Prostate gland (tissue), 2 donors: ENCODE results near the gene DRAM2. TPM values are rescaled to one million over a fixed set of nuclear protein-coding genes. Genes with fewer than 3 reads are reported as not detected.

Source experiments
- DNase-seq: peaks from one replicate; pipeline ENCODE4 v3.0.0-alpha.2; 2019; ENCODE audit warnings: low spot score
- H3K27ac ChIP-seq, 2 donors: fragments of 200-600 bp; sonication (generic); 2 replicates each; pipeline ENCODE4 v1.5.1; 2017 to 2019
- H3K27me3 ChIP-seq: fragments of 200-600 bp; sonication (generic); replicated peaks from 2 replicates; pipeline ENCODE4 v1.5.1; 2019; ENCODE audit not compliant: insufficient read depth
- H3K36me3 ChIP-seq, 2 donors: fragments of 200-600 bp; sonication (generic); 1 replicate in 1 of 2; 2 replicates in 1 of 2; pipeline versions ENCODE4 v1.5.1 to v1.8.1; 2017 to 2019
- H3K4me1 ChIP-seq: fragments of 200-600 bp; sonication (generic); replicated peaks from 2 replicates; pipeline ENCODE4 v1.5.1; 2019
- H3K4me3 ChIP-seq, 2 donors: fragments of 200-600 bp; sonication (generic); 2 replicates each; pipeline ENCODE4 v1.5.1; 2017 to 2019
- H3K9me3 ChIP-seq: fragments of 200-600 bp; sonication (generic); 2 replicates; pipeline ENCODE4 v1.5.1; 2017
- CTCF ChIP-seq, 4 experiments: fragments of 200-600 bp in 2 of 4; fragments of 450-650 bp in 2 of 4; sonication (generic) in 2 of 4; IDR thresholded peaks; 1 replicate in 3 of 4; 2 replicates in 1 of 4; pipeline ENCODE4 v1.5.1; 2016 to 2019; ENCODE audit warnings: antibody characterized with exemption in 4 of 4, mild to moderate bottlenecking in 2 of 4, moderate library complexity in 2 of 4
- POLR2A ChIP-seq: fragments of 450-650 bp; IDR thresholded peaks from one replicate; pipeline ENCODE4 v1.6.1; 2016; ENCODE audit warnings: antibody characterized with exemption, mild to moderate bottlenecking
- POLR2AphosphoS5 ChIP-seq: sonication (generic); formaldehyde crosslinking; IDR thresholded peaks from one replicate; pipeline ENCODE4 v1.6.1; 2017; ENCODE audit warnings: antibody characterized with exemption
- WGBS: methylation state at CpG from one replicate; pipeline ENCODE4 v1.1.5; 2018; 5-methylcytosine and 5-hydroxymethylcytosine counted together
- intact Hi-C: fragments of 100-400 bp; cut with DNase I; formaldehyde crosslinking; loops from one replicate; pipeline ENCODE4 v1.14.2; 2022
- total RNA-seq, 2 donors: library from RNA; depleted of rRNA; stranded (reverse); fragments of >200 nt; gene quantifications; one replicate each; pipeline ENCODE4 v1.1.0, GENCODE V29; 2016

Gene DRAM2
- total RNA-seq, 2 donors from 2014 or later, result 33.3 to 47.8 TPM

- H3K36me3 ChIP-seq, result peaks cover 0 to 4% of the 10 kb centered on the region in 2 donors
- intact Hi-C loops, result no loop called here
- no peak for TF ChIP-seq CTCF (IDR thresholded peaks at IDR 0.05)
- TF ChIP-seq POLR2AphosphoS5, result no peak
- no peak for TF ChIP-seq POLR2A
These were observed 6.3 kb upstream of the DRAM2 start for GRCh38 chr1:111145963-111146768.

DNA sequence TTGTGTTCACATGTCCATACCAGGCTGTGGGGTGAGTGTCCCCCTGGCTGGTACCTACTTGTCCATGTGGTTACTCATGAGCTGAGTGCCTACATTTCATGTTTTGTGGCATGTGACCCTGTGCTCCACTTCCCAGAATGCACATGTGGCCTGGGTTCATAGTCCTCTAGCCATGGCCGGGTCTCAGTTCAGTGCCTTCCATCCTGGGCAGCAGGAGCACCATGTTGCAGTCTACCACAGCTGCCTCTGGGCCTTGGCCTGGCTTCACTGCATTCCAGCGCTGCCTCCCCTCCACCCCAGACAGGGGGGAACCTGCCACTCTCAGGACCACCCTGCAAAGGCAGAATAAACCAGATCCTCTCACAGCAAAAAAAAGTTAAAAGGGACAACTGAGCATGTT is 5.6 kb upstream of the DRAM2 start:
- Histone ChIP-seq H3K36me3 (peaks cover 0 to 4% of the 10 kb centered on the region in 2 donors), H3K4me3 (no peak overlapping the region), H3K4me1 (peaks cover 3% of the 10 kb centered on the region), H3K9me3 (no peaks in the 10 kb centered on the region), H3K27me3 (no peaks in the 10 kb centered on the region), H3K27ac (no peak overlapping the region)
- WGBS, result 100% methylated on average over 2 of the region's 2 CpGs
- intact Hi-C loops, result no loop called here
- TF ChIP-seq POLR2AphosphoS5, result no peak
- no peak for TF ChIP-seq POLR2A
- TF ChIP-seq CTCF (IDR thresholded peaks at IDR 0.05), result no peak
- DNase-seq, result no peak

More at GRCh38 chr1:111145963-111146768, 6.3 kb upstream of the DRAM2 start:
- Histone ChIP-seq H3K27ac (no peak overlapping the region), H3K4me3 (no peak overlapping the region), H3K9me3 (no peaks in the 10 kb centered on the region), H3K4me1 (no peaks in the 10 kb centered on the region), H3K27me3 (no peaks in the 10 kb centered on the region)
- no peak for DNase-seq

DNA sequence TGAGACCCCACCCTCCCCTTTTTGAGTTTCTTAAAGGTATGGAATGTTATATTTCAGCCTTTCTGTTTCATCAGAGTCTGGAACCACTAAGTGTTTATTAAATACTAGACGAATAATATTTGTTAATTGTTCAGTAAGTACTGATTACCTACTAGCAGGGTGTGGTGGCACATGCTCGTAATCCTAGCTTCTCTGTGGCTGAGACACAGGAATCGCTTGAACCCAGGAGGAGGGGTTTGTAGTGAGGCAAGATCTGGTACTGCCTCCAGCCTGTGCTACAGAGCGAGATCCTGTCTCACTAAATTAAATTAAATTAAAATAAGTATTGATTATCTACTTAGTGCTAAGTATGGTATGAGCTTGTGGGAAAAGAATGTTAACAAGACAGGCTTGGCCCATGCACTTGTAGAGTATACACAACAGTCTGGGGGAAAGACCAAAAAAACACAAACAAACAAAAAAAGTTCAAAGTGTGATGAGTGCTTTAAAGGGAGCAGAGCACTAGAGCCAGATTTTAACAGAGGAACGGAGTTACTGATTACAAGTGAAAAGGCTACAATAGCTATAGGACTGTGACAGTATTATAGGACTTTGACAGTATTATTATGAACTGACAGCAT is 2.6 kb upstream of the DRAM2 start:
- no peaks in the 10 kb centered on the region for H3K27me3 ChIP-seq
- intact Hi-C loops, result no loop called here
- no peak for TF ChIP-seq CTCF (IDR thresholded peaks at IDR 0.05)
- TF ChIP-seq POLR2A, result no peak
- no peak for TF ChIP-seq POLR2AphosphoS5
- no peak for DNase-seq
- no peaks in the 10 kb centered on the region for H3K9me3 ChIP-seq
- no peak overlapping the region for H3K4me3 ChIP-seq
- H3K36me3 ChIP-seq, result no peaks in the 10 kb centered on the region
- H3K4me1 ChIP-seq, result peaks cover 3% of the 10 kb centered on the region
- 69% methylated on average over 5 of the region's 5 CpGs for WGBS
- no peak overlapping the region for H3K27ac ChIP-seq

GRCh38 chr1:111141245-111142220 is 1.6 kb upstream of the DRAM2 start:
- Histone ChIP-seq H3K9me3 (no peaks in the 10 kb centered on the region), H3K4me3 (peak overlapping the region in 1 of 2 donors; percentile 63), H3K27ac (no peak overlapping the region), H3K27me3 (no peaks in the 10 kb centered on the region), H3K4me1 (peaks cover 3% of the 10 kb centered on the region), H3K36me3 (no peaks in the 10 kb centered on the region)
- WGBS, result 37% methylated on average over 5 of the region's 5 CpGs
- TF ChIP-seq POLR2A, result no peak
- no peak for TF ChIP-seq POLR2AphosphoS5
- TF ChIP-seq CTCF (IDR thresholded peaks at IDR 0.05), result no peak
- no peak for DNase-seq
- intact Hi-C loops, result no loop called here
